Upper lobe of left lung (tissue), 4 donors: ENCODE data around the gene COTL1.

Source experiments
- POLR2A ChIP-seq, 4 donors: fragments of 450-650 bp; IDR thresholded peaks; one replicate each; pipeline ENCODE4 v1.5.1; 2016 to 2017; ENCODE audit warnings: antibody characterized with exemption in 4 of 4, mild to moderate bottlenecking in 2 of 4
- TF ChIP-seq, protein P1 (sequence below), 6 experiments: fragments of 450-650 bp in 4 of 6; fragments of 200-600 bp in 2 of 6; sonication (generic) in 2 of 6; IDR thresholded peaks; one replicate each; pipeline ENCODE4 v1.5.1; 2016 to 2019; ENCODE audit warnings: antibody characterized with exemption in 6 of 6

DNA sequence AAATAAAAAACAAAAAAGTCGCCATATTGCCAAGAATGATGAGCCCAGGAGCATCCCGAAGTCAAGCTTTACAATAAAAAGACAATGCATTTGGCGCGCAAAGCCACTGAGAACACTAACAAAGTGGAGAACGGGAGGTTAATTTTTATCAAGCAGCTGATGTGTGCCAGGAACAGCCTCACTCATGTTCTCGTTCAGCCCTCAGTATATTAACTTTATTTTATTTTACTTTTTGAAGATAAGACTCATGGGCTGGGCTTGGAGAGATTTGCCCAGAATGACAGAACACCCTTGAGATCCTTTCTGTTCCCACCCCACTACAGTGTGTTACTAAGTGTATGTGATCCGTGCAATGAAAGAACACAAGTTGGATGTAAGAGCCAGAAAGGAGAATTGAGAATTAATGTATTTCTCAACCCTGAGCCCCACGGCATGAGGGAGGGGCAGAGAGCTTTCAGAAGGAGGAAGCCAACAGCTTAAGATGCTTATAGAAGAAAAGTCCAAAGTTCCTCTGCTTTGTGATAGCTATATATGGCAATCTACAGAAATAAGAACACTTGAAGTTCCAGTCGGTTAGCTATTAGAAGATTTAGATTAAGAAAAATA lies 48.4 kb downstream of the COTL1 start:
- TF ChIP-seq, protein P1, sequence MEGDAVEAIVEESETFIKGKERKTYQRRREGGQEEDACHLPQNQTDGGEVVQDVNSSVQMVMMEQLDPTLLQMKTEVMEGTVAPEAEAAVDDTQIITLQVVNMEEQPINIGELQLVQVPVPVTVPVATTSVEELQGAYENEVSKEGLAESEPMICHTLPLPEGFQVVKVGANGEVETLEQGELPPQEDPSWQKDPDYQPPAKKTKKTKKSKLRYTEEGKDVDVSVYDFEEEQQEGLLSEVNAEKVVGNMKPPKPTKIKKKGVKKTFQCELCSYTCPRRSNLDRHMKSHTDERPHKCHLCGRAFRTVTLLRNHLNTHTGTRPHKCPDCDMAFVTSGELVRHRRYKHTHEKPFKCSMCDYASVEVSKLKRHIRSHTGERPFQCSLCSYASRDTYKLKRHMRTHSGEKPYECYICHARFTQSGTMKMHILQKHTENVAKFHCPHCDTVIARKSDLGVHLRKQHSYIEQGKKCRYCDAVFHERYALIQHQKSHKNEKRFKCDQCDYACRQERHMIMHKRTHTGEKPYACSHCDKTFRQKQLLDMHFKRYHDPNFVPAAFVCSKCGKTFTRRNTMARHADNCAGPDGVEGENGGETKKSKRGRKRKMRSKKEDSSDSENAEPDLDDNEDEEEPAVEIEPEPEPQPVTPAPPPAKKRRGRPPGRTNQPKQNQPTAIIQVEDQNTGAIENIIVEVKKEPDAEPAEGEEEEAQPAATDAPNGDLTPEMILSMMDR (IDR thresholded peaks at IDR 0.05), result no peak
- no peak for TF ChIP-seq POLR2A (IDR thresholded peaks at IDR 0.05)
